Measurements from ENCODE around the gene SERPINB12.

DNA sequence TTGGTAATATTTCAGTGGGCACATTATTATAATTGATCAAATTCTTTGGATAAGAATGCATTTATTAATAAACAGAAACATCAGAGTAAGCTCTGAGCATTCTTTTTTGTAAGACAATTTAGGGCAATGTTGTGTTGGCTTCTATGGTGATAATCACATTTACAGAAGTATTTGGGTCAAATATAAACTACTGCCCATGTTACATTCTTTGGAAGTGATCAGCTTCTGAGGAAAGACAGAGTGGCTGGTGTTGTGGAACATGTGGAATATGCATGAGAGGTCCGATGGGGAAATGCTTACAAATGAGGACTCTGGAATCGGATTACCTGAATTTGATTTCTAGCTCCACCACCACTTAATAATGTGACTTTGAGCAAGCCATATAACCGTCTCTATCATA lies 64.4 kb downstream of the SERPINB12 start:
- TF ChIP-seq CTCF (IDR thresholded peaks at IDR 0.05) (no peak), EZH2 (IDR thresholded peaks at IDR 0.05) (no peak)

Measured in neural progenitor cell (in vitro differentiated cells).